H9 (cell line): Measurements from ENCODE around the gene MAP6. TPM values are rescaled to one million over a fixed set of nuclear protein-coding genes. Genes with fewer than 3 reads are reported as not detected.

ENCODE experiments used
- DNase-seq: peaks from one replicate; pipeline ENCODE4 v3.0.0-alpha.2; 2017
- H2AFZ ChIP-seq: one replicate; pipeline ENCODE4 v1.6.1; 2013; ENCODE audit warnings: mild to moderate bottlenecking, low read length, control low read depth, moderate library complexity
- H2AK5ac ChIP-seq: 2 replicates; pipeline ENCODE4 v1.6.1; 2013; ENCODE audit warnings: low read length, control low read depth, mixed read lengths; ENCODE audit not compliant: insufficient read length
- H2BK120ac ChIP-seq: one replicate; pipeline ENCODE4 v1.6.1; 2013; ENCODE audit warnings: low read depth, mild to moderate bottlenecking, low read length, control low read depth, inconsistent platforms; ENCODE audit not compliant: poor library complexity, severe bottlenecking
- H2BK12ac ChIP-seq: 2 replicates; pipeline ENCODE4 v1.6.1; 2013; ENCODE audit warnings: low read length, control low read depth, mixed read lengths, low read depth; ENCODE audit not compliant: insufficient read length
- H2BK15ac ChIP-seq: 2 replicates; pipeline ENCODE4 v1.6.1; 2013; ENCODE audit warnings: low read depth, low read length, control low read depth
- H2BK20ac ChIP-seq: one replicate; pipeline ENCODE4 v1.6.1; 2013; ENCODE audit warnings: low read depth, mild to moderate bottlenecking, low read length, control low read depth, inconsistent platforms; ENCODE audit not compliant: poor library complexity, severe bottlenecking
- H2BK5ac ChIP-seq: 2 replicates; pipeline ENCODE4 v1.6.1; 2013; ENCODE audit warnings: low read length, control low read depth, mixed read lengths; ENCODE audit not compliant: insufficient read length
- H3K14ac ChIP-seq: 2 replicates; pipeline ENCODE4 v1.6.1; 2013; ENCODE audit warnings: low read length, control low read depth; ENCODE audit not compliant: insufficient read depth
- H3K18ac ChIP-seq: 2 replicates; pipeline ENCODE4 v1.6.1; 2013; ENCODE audit warnings: low read depth, mild to moderate bottlenecking, mixed read lengths, low read length, control low read depth; ENCODE audit not compliant: insufficient read length
- H3K23ac ChIP-seq: 2 replicates; pipeline ENCODE4 v1.6.1; 2013; ENCODE audit warnings: low read length, control low read depth, mixed read lengths, low read depth; ENCODE audit not compliant: insufficient read length
- H3K23me2 ChIP-seq: 2 replicates; pipeline ENCODE4 v1.6.1; 2013; ENCODE audit warnings: low read depth, mild to moderate bottlenecking, mixed read lengths, low read length, control low read depth; ENCODE audit not compliant: insufficient read length, poor library complexity, severe bottlenecking
- H3K27ac ChIP-seq: 2 replicates; pipeline ENCODE4 v1.5.1; 2013; ENCODE audit warnings: low read length, control low read depth, mixed read lengths, low read depth; ENCODE audit not compliant: insufficient read length
- H3K27me3 ChIP-seq: 2 replicates; pipeline ENCODE4 v1.6.1; 2013; ENCODE audit warnings: low read length, control low read depth, inconsistent platforms; ENCODE audit not compliant: insufficient read depth
- H3K4ac ChIP-seq: 2 replicates; pipeline ENCODE4 v1.6.1; 2013; ENCODE audit warnings: low read depth, mild to moderate bottlenecking, control low read depth, inconsistent platforms, low read length, moderate library complexity
- H3K4me1 ChIP-seq: 2 replicates; pipeline ENCODE4 v1.6.1; 2013; ENCODE audit warnings: low read length, control low read depth, inconsistent platforms; ENCODE audit not compliant: insufficient read depth
- H3K4me2 ChIP-seq: 2 replicates; pipeline ENCODE4 v1.6.1; 2013; ENCODE audit warnings: low read length, control low read depth, mixed read lengths; ENCODE audit not compliant: insufficient read length, insufficient read depth
- H3K56ac ChIP-seq: 2 replicates; pipeline ENCODE4 v1.6.1; 2013; ENCODE audit warnings: low read depth, mild to moderate bottlenecking, mixed read lengths, low read length, control low read depth; ENCODE audit not compliant: insufficient read length
- H3K79me1 ChIP-seq: 2 replicates; pipeline ENCODE4 v1.6.1; 2013; ENCODE audit warnings: low read depth, mild to moderate bottlenecking, moderate library complexity, low read length, control low read depth, inconsistent platforms; ENCODE audit not compliant: insufficient read depth, poor library complexity, severe bottlenecking
- H3K79me2 ChIP-seq: 2 replicates; pipeline ENCODE4 v1.6.1; 2013; ENCODE audit warnings: low read length, control low read depth, inconsistent platforms; ENCODE audit not compliant: insufficient read depth
- H3K9ac ChIP-seq: 2 replicates; pipeline ENCODE4 v1.6.1; 2013; ENCODE audit warnings: low read length, control low read depth, mixed read lengths; ENCODE audit not compliant: insufficient read length; ENCODE audit errors: extremely low read depth
- H3K9me3 ChIP-seq: one replicate; pipeline ENCODE4 v1.6.1; 2013; ENCODE audit warnings: low read depth, low read length, inconsistent platforms; ENCODE audit not compliant: control insufficient read depth
- H3T11ph ChIP-seq: one replicate; pipeline ENCODE4 v1.6.1; 2013; ENCODE audit warnings: mild to moderate bottlenecking, low read length, control low read depth, inconsistent platforms
- H4K20me1 ChIP-seq: one replicate; pipeline ENCODE4 v1.6.1; 2013; ENCODE audit not compliant: control insufficient read depth, insufficient read length, insufficient read depth
- H4K5ac ChIP-seq: 2 replicates; pipeline ENCODE4 v1.6.1; 2013; ENCODE audit warnings: low read depth, mild to moderate bottlenecking, mixed read lengths, low read length, control low read depth; ENCODE audit not compliant: insufficient read length
- H4K8ac ChIP-seq: replicated peaks from 2 replicates; pipeline ENCODE4 v1.6.1; 2013; ENCODE audit warnings: low read length, control low read depth, mixed read lengths, low read depth; ENCODE audit not compliant: insufficient read length
- H4K91ac ChIP-seq: 2 replicates; pipeline ENCODE4 v1.6.1; 2013; ENCODE audit warnings: low read depth, mild to moderate bottlenecking, moderate library complexity, mixed read lengths, low read length, control low read depth; ENCODE audit not compliant: insufficient read length
- H3K27ac Mint-ChIP-seq, 3 experiments: 2 replicates in 2 of 3; 3 replicates in 1 of 3; pipeline ENCODE4 v1.8.0; 2020 to 2021; ENCODE audit warnings: mixed read lengths in 3 of 3, mild to moderate bottlenecking in 1 of 3, moderate library complexity in 1 of 3
- H3K27me3 Mint-ChIP-seq: 2 replicates; pipeline ENCODE4 v1.8.0; 2021; ENCODE audit warnings: low read depth, mild to moderate bottlenecking, moderate library complexity, mixed read lengths
- H3K36me3 Mint-ChIP-seq, 3 experiments: 2 replicates in 2 of 3; 3 replicates in 1 of 3; pipeline ENCODE4 v1.8.0; 2020 to 2021; ENCODE audit warnings: low read depth in 3 of 3, mixed read lengths in 3 of 3; ENCODE audit not compliant: insufficient read depth in 1 of 3
- H3K4me1 Mint-ChIP-seq, 2 experiments: 2 replicates each; pipeline ENCODE4 v1.8.0; 2020; ENCODE audit warnings: mixed read lengths in 2 of 2
- H3K4me3 Mint-ChIP-seq, 2 experiments: 2 replicates in 1 of 2; 3 replicates in 1 of 2; pipeline ENCODE4 v1.8.0; 2020 to 2021; ENCODE audit warnings: mild to moderate bottlenecking in 2 of 2, mixed read lengths in 2 of 2, moderate library complexity in 1 of 2
- H3K9me3 Mint-ChIP-seq, 2 experiments: 2 replicates in 1 of 2; 3 replicates in 1 of 2; pipeline ENCODE4 v1.8.0; 2020; ENCODE audit warnings: mild to moderate bottlenecking in 2 of 2, mixed read lengths in 2 of 2, moderate library complexity in 1 of 2
- WGBS: extraction: QIAGEN DNeasy Blood & Tissue Kit; methylation state at CpG from one replicate; pipeline ENCODE4 v1.1.7; 2013; ENCODE audit warnings: missing lambda C conversion rate, low lambda C conversion rate, mixed read lengths; ENCODE audit not compliant: insufficient read length; ENCODE audit errors: extremely low coverage; 5-methylcytosine and 5-hydroxymethylcytosine counted together
- total RNA-seq: library from RNA; stranded (reverse); gene quantifications from 2 replicates; pipeline ENCODE4 v1.2.1, GENCODE V29; 2021
- TF ChIP-seq, protein P1 (sequence below): fragments of 200-600 bp; sonication (generic); conservative IDR thresholded peaks from 3 replicates; pipeline ENCODE4 v1.8.0; 2021; ENCODE audit warnings: antibody characterized with exemption, mild to moderate bottlenecking

The MAP6 gene
- total RNA-seq, 1 experiment from 2014 or later: 0.77 TPM

DNA sequence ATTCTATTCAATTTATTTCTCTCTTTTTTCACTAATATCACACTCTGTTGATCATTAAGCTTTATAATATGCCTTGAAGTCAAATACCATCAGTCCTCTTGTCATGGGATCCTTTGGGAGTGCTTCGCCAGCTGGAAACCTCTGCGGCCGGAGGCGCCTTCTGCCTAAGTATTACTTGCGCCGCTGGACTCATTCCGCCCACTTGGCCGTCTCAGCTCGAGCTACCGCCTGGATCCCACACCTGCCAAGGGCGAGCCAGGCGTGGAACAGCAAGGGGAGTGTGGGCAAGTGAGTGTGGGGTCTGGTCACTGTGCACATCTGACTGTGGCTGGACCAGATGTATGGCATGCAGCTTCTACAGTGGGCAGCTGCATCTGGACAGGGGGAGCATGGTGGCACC, 9.1 kb upstream of the MAP6 start:
- no peaks in the 10 kb centered on the region for H3K9me3 ChIP-seq
- no peak overlapping the region for H2BK20ac ChIP-seq
- no peak overlapping the region for H3K18ac ChIP-seq
- H2BK120ac ChIP-seq: no peak overlapping the region
- H3K27me3 ChIP-seq: no peaks in the 10 kb centered on the region
- no peak for DNase-seq
- no peak overlapping the region for H3K4me2 ChIP-seq
- no peak overlapping the region for H3T11ph ChIP-seq
- H2BK5ac ChIP-seq: no peak overlapping the region
- no peak overlapping the region for H2BK12ac ChIP-seq
- H3K23me2 ChIP-seq: no peaks in the 10 kb centered on the region
- H3K4ac ChIP-seq: no peak overlapping the region
- no peak overlapping the region for H3K56ac ChIP-seq
- Mint-ChIP-seq H3K4me3 (no peak overlapping the region), H3K27ac (no peak overlapping the region), H3K36me3 (peaks cover 0 to 7% (median 3%) of the 10 kb centered on the region in 3 experiments; a peak in 5 of 7 replicates), H3K4me1 (no peaks in the 10 kb centered on the region), H3K27me3 (peaks cover 54% of the 10 kb centered on the region), H3K9me3 (peaks cover 10 to 14% of the 10 kb centered on the region in 2 experiments)
- no peak overlapping the region for H4K5ac ChIP-seq
- H3K27ac ChIP-seq: no peak overlapping the region
- TF ChIP-seq, protein P1, sequence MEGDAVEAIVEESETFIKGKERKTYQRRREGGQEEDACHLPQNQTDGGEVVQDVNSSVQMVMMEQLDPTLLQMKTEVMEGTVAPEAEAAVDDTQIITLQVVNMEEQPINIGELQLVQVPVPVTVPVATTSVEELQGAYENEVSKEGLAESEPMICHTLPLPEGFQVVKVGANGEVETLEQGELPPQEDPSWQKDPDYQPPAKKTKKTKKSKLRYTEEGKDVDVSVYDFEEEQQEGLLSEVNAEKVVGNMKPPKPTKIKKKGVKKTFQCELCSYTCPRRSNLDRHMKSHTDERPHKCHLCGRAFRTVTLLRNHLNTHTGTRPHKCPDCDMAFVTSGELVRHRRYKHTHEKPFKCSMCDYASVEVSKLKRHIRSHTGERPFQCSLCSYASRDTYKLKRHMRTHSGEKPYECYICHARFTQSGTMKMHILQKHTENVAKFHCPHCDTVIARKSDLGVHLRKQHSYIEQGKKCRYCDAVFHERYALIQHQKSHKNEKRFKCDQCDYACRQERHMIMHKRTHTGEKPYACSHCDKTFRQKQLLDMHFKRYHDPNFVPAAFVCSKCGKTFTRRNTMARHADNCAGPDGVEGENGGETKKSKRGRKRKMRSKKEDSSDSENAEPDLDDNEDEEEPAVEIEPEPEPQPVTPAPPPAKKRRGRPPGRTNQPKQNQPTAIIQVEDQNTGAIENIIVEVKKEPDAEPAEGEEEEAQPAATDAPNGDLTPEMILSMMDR: no peak
- H2BK15ac ChIP-seq: no peak overlapping the region
- H3K9ac ChIP-seq: no peak overlapping the region
- H4K91ac ChIP-seq: no peak overlapping the region
- no peaks in the 10 kb centered on the region for H3K79me2 ChIP-seq
- no peak overlapping the region for H2AK5ac ChIP-seq
- no peak overlapping the region for H2AFZ ChIP-seq
- H4K8ac ChIP-seq: no peak overlapping the region
- no peaks in the 10 kb centered on the region for H3K4me1 ChIP-seq
- H4K20me1 ChIP-seq: no peaks in the 10 kb centered on the region
- H3K14ac ChIP-seq: no peak overlapping the region
- no peaks in the 10 kb centered on the region for H3K79me1 ChIP-seq
- WGBS: no CpG with 5 or more reads among the region's 12 CpGs
- no peak overlapping the region for H3K23ac ChIP-seq
